22Rv1 (cell line): ENCODE data around the gene MR1.
A peak's percentile ranks its signal among the peaks of the same experiment; 100 is the strongest.
"Not testable (repeated sequence)": the region's sequence is repeated elsewhere in the genome, so short reads cannot be mapped to it uniquely, and the experiment has no call there.

Experiments
- H3K27ac ChIP-seq: fragments of 450-650 bp; 2 replicates; pipeline ENCODE4 v1.5.1; 2017
- CTCF ChIP-seq: fragments of 450-650 bp; IDR thresholded peaks from 2 replicates; pipeline ENCODE4 v1.5.1; 2017; ENCODE audit warnings: mild to moderate bottlenecking
- ZFX ChIP-seq: fragments of 450-650 bp; IDR thresholded peaks from 2 replicates; pipeline ENCODE4 v1.6.1; 2017; ENCODE audit warnings: antibody characterized with exemption, borderline replicate concordance

MR1 gene

GRCh38 chr1:181028615-181029014 lies 5.2 kb upstream of the MR1 start:
- no peak for TF ChIP-seq CTCF
- no peak for TF ChIP-seq ZFX
- H3K27ac ChIP-seq: no peak overlapping the region

GRCh38 chr1:181032535-181032934 lies 1.2 kb upstream of the MR1 start:
- H3K27ac ChIP-seq: no peak overlapping the region
- TF ChIP-seq ZFX: no peak
- TF ChIP-seq CTCF: no peak

GRCh38 chr1:181033128-181033798 lies 520 bp upstream of the MR1 start:
- TF ChIP-seq CTCF: no peak
- TF ChIP-seq ZFX: no peak
- peak overlapping the region; percentile 13 for H3K27ac ChIP-seq

GRCh38 chr1:181035210-181035609 lies 1.4 kb downstream of the MR1 start:
- H3K27ac ChIP-seq: not testable (repeated sequence)

- TF ChIP-seq CTCF (no peak), ZFX (no peak)
- no peak overlapping the region for H3K27ac ChIP-seq
Observed at GRCh38 chr1:181036107-181036836, 2.5 kb downstream of the MR1 start.

- TF ChIP-seq CTCF (no peak), ZFX (no peak)
- H3K27ac ChIP-seq: no peak overlapping the region
Observed at GRCh38 chr1:181037386-181037785, 3.6 kb downstream of the MR1 start.

- no peak overlapping the region for H3K27ac ChIP-seq
- TF ChIP-seq ZFX: no peak
- peak; percentile 94 for TF ChIP-seq CTCF
Observed at GRCh38 chr1:181038399-181038873, 4.7 kb downstream of the MR1 start.
